Type B pancreatic cell (in vitro differentiated cells): Measurements from ENCODE around the gene MECP2. TPM values are rescaled to one million over a fixed set of nuclear protein-coding genes. Genes with fewer than 3 reads are reported as not detected.

Experiments
- DNase-seq: peaks from one replicate; pipeline ENCODE4 v3.0.0; 2021; ENCODE audit warnings: mixed read lengths; ENCODE audit not compliant: unreplicated experiment; ENCODE audit errors: extremely low spot score
- H3K27ac Mint-ChIP-seq: 2 replicates; pipeline ENCODE4 v1.8.0; 2021; ENCODE audit warnings: mild to moderate bottlenecking, mixed read lengths
- H3K27me3 Mint-ChIP-seq: 2 replicates; pipeline ENCODE4 v1.8.0; 2021; ENCODE audit warnings: mixed read lengths
- H3K36me3 Mint-ChIP-seq: 2 replicates; pipeline ENCODE4 v1.8.0; 2021; ENCODE audit warnings: mixed read lengths
- H3K4me1 Mint-ChIP-seq: one replicate; pipeline ENCODE4 v1.8.0; 2021; ENCODE audit warnings: mixed read lengths; ENCODE audit not compliant: unreplicated experiment
- H3K4me3 Mint-ChIP-seq: 2 replicates; pipeline ENCODE4 v1.8.0; 2021; ENCODE audit warnings: mild to moderate bottlenecking, mixed read lengths
- H3K9me3 Mint-ChIP-seq: 2 replicates; pipeline ENCODE4 v1.8.0; 2021; ENCODE audit warnings: mixed read lengths
- total RNA-seq: library from RNA; stranded (reverse); gene quantifications from 2 replicates; pipeline ENCODE4 v1.2.1, GENCODE V29; 2021; ENCODE audit warnings: low replicate concordance
- TF ChIP-seq, protein P1 (sequence below): fragments of 200-600 bp; sonication (generic); conservative IDR thresholded peaks from 2 replicates; pipeline ENCODE4 v1.5.0; 2021; ENCODE audit warnings: antibody characterized with exemption, mild to moderate bottlenecking

Gene MECP2
- total RNA-seq, 1 donor from 2014 or later: 37.7 TPM

DNA sequence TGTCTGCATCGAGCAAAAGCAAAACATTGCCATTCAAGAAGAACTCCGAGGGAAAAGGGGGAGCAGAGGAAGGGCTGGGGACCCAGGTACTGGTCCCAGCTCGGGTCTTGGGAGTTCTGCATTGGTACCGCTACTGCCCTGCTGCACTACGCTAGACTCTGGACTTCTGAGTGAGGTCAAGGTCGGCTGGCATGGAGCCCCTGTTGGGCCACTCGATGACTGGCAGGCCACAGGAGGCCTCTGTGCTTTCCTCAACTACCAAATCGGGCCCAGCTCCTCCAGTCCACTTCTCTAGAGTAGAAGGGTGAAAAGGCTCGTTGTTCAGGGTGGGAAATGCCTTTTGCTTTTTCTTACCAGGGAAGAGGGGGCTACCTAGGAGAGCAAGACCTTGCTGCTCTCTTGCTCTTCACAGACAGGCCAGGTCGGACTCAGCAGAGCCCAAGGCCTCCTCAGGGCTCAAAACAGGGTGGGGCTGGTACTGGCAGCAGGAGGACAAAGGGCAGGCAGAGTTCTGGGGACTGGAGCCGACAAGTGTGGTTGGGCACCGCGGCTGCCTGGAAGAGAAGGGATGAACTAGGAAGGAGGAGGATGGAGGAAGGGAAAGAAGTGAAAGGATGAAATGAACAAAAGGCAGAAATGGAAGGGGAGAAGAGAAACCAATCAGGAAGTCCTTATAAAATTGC, 68.9 kb downstream of the MECP2 start:
- Mint-ChIP-seq H3K27ac (no peak overlapping the region), H3K27me3 (no peaks in the 10 kb centered on the region)
- TF ChIP-seq, protein P1, sequence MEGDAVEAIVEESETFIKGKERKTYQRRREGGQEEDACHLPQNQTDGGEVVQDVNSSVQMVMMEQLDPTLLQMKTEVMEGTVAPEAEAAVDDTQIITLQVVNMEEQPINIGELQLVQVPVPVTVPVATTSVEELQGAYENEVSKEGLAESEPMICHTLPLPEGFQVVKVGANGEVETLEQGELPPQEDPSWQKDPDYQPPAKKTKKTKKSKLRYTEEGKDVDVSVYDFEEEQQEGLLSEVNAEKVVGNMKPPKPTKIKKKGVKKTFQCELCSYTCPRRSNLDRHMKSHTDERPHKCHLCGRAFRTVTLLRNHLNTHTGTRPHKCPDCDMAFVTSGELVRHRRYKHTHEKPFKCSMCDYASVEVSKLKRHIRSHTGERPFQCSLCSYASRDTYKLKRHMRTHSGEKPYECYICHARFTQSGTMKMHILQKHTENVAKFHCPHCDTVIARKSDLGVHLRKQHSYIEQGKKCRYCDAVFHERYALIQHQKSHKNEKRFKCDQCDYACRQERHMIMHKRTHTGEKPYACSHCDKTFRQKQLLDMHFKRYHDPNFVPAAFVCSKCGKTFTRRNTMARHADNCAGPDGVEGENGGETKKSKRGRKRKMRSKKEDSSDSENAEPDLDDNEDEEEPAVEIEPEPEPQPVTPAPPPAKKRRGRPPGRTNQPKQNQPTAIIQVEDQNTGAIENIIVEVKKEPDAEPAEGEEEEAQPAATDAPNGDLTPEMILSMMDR: no peak

DNA sequence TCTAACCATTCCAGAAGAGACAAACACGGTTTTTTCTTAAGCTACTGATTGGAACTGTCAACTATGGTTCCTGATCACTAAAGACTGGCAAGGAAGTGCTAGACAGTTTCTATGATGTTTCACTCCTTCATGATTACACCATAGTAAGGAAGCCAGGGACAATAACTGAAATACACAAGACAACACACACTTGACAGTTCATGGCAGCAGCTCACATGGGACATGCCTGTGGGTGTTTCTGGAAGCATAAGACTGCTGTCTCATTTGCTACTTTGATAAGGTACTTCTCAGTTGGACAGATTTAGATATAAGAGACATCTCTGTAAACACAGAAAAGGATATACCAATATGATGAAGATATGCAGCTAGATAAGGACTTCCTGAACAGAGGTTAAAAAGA, 69.5 kb downstream of the MECP2 start:
- Mint-ChIP-seq H3K27me3 (no peaks in the 10 kb centered on the region), H3K4me3 (no peak overlapping the region), H3K27ac (no peak overlapping the region), H3K9me3 (no peaks in the 10 kb centered on the region), H3K4me1 (peaks cover 15% of the 10 kb centered on the region), H3K36me3 (no peaks in the 10 kb centered on the region)
- no peak for DNase-seq
- TF ChIP-seq, protein P1: no peak

More for the DNA sequence above, 68.9 kb downstream of the MECP2 start:
- Mint-ChIP-seq H3K9me3 (no peaks in the 10 kb centered on the region), H3K4me3 (no peak overlapping the region), H3K4me1 (peaks cover 11% of the 10 kb centered on the region), H3K36me3 (no peaks in the 10 kb centered on the region)
- DNase-seq: no peak

DNA sequence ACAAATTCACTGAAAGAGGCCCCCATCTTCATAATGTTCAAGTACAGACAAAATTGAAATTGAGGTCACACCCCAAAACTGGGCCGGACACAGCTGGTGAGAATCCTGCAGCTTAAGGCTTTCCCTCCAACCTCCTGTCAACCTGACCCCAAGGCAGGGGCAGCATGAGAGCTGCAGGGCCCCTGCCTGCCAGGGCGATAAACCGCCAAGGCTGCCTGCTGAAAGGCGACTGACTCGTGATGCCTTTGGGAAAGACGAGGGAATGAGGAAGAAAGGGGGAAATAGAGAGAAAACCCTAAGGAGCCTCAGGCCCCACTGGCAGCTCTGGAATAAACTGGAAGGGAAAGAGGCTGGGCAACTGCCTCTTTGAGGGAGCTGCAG, 70.5 kb downstream of the MECP2 start:
- Mint-ChIP-seq H3K27me3 (no peaks in the 10 kb centered on the region), H3K4me1 (peaks cover 20% of the 10 kb centered on the region), H3K27ac (no peak overlapping the region), H3K9me3 (no peaks in the 10 kb centered on the region), H3K4me3 (no peak overlapping the region), H3K36me3 (no peaks in the 10 kb centered on the region)
- DNase-seq: no peak
- TF ChIP-seq, protein P1: no peak

GRCh38 chrX:154026136-154027021, 71.1 kb downstream of the MECP2 start:
- TF ChIP-seq, protein P1: no peak
- H3K36me3 Mint-ChIP-seq: no peaks in the 10 kb centered on the region
- H3K9me3 Mint-ChIP-seq: no peaks in the 10 kb centered on the region
- no peaks in the 10 kb centered on the region for H3K27me3 Mint-ChIP-seq
- DNase-seq: no peak
- peak overlapping the region; percentile 15 for H3K27ac Mint-ChIP-seq
- peaks cover 20% of the 10 kb centered on the region for H3K4me1 Mint-ChIP-seq
- no peak overlapping the region for H3K4me3 Mint-ChIP-seq

GRCh38 chrX:154025230-154025629, 72.3 kb downstream of the MECP2 start:
- Mint-ChIP-seq H3K27me3 (no peaks in the 10 kb centered on the region), H3K27ac (peak overlapping the region; percentile 15), H3K4me3 (no peak overlapping the region), H3K36me3 (no peaks in the 10 kb centered on the region), H3K4me1 (peaks cover 20% of the 10 kb centered on the region), H3K9me3 (no peaks in the 10 kb centered on the region)
- TF ChIP-seq, protein P1: no peak
- no peak for DNase-seq
